ENCODE results near the gene SLC35A5. TPM values are rescaled to one million over a fixed set of nuclear protein-coding genes. Genes with fewer than 3 reads are reported as not detected.

Gene SLC35A5, protein sequence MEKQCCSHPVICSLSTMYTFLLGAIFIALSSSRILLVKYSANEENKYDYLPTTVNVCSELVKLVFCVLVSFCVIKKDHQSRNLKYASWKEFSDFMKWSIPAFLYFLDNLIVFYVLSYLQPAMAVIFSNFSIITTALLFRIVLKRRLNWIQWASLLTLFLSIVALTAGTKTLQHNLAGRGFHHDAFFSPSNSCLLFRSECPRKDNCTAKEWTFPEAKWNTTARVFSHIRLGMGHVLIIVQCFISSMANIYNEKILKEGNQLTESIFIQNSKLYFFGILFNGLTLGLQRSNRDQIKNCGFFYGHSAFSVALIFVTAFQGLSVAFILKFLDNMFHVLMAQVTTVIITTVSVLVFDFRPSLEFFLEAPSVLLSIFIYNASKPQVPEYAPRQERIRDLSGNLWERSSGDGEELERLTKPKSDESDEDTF
- total RNA-seq (22.6 and 35.3 TPM in 2 replicates), polyA plus RNA-seq (44.7 and 70.4 TPM in 2 replicates), polyA minus RNA-seq (ENCODE audit: low replicate concordance) (6.8 and 12.3 TPM in 2 replicates)
- polyA plus RNA-seq (2012): 20.9 and 33.2 TPM in 2 replicates

DNA sequence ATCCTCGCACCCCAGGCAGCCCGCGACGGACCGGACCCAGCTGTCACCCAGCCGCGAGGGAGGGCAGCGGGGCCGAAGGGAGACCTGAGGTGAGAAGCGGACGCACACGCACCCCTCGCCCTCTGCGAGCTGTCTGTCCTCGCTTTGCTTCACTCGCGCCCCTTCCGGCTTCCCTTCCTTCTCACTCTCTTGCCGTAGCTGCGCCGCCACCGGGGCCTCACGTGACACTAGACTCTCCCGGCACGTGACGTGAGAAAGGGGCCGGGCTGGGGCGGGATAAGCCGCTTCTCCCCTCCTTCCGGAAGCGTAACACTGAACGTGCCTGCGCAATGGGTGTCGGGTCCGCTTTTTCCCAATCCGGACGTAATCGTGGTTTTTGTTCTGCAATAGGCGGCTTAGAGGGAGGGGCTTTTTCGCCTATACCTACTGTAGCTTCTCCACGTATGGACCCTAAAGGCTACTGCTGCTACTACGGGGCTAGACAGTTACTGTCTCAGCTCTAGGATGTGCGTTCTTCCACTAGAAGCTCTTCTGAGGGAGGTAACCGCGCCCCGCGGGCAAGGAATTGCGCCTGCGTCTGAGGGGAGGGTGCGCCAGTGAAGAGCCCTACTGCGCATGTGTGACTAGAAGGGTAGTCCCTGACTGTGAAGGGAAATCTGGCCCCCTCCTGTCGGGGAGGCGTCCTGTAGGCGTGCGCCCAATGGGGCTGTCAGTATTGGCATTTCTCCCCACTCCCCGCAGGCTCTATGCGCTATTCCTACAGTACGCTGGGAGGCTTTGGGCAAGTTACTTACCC, at the start of gene SLC35A5, which contains the start of gene ATG3:
TSS of gene SLC35A5 (plus strand) at position 312 of the 796 bp plus-strand sequence. CDS start 1,359 bp downstream, outside the sequence.
TSS of gene ATG3 (minus strand) at position 229 of the 796 bp plus-strand sequence. CDS start 434 bp downstream, outside the sequence.
- H3K36me3 ChIP-seq (ENCODE audit: control insufficient read depth, insufficient read depth, low read length): no peaks in the 10 kb centered on the region
- H3K4me1 ChIP-seq (ENCODE audit: control insufficient read depth, extremely low read depth, insufficient read depth, low read length): peaks cover 9% of the 10 kb centered on the region
- H2AFZ ChIP-seq (ENCODE audit: low read length): peak within 1 kb of the TSS; percentile 89
- H3K4me3 ChIP-seq (replicated peaks in 1 of 4; ENCODE audit: control extremely low read depth in 1 of 4, insufficient read depth in 1 of 4, low read depth in 3 of 4, low read length in 4 of 4): peak within 1 kb of the TSS; percentile 86 to 98 (median 95)
- no peaks in the 10 kb centered on the region for H4K20me1 ChIP-seq (ENCODE audit: control insufficient read depth, extremely low read depth, insufficient read depth, low read length)
- peak within 1 kb of the TSS; percentile 86 for H3K4me2 ChIP-seq (ENCODE audit: extremely low read depth, insufficient read depth, low read length)
- no peaks in the 10 kb centered on the region for H3K27me3 ChIP-seq (ENCODE audit: control insufficient read depth, insufficient read depth, low read length)
- peaks cover 42% of the 10 kb centered on the region for H3K79me2 ChIP-seq (ENCODE audit: control insufficient read depth, insufficient read depth, low read length)
- H3K27ac ChIP-seq (ENCODE audit: insufficient read depth, low read length): peak within 1 kb of the TSS; percentile 94
- no peaks in the 10 kb centered on the region for H3K9me3 ChIP-seq (ENCODE audit: control insufficient read depth, insufficient read depth, low read depth, low read length)
- TF ChIP-seq, protein P1, sequence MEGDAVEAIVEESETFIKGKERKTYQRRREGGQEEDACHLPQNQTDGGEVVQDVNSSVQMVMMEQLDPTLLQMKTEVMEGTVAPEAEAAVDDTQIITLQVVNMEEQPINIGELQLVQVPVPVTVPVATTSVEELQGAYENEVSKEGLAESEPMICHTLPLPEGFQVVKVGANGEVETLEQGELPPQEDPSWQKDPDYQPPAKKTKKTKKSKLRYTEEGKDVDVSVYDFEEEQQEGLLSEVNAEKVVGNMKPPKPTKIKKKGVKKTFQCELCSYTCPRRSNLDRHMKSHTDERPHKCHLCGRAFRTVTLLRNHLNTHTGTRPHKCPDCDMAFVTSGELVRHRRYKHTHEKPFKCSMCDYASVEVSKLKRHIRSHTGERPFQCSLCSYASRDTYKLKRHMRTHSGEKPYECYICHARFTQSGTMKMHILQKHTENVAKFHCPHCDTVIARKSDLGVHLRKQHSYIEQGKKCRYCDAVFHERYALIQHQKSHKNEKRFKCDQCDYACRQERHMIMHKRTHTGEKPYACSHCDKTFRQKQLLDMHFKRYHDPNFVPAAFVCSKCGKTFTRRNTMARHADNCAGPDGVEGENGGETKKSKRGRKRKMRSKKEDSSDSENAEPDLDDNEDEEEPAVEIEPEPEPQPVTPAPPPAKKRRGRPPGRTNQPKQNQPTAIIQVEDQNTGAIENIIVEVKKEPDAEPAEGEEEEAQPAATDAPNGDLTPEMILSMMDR (conservative IDR thresholded peaks at IDR 0.05 in 1 of 2, IDR thresholded peaks at IDR 0.05 in 1 of 2; ENCODE audit: low read depth in 1 of 2, low read length in 2 of 2): no peak
- TF ChIP-seq EZH2 (IDR thresholded peaks at IDR 0.05; ENCODE audit: low read length, missing control alignments): no peak
- DNase-seq (ENCODE audit: low read depth in 2 of 2): peak; percentile 98 to 99
- H3K9ac ChIP-seq (ENCODE audit: insufficient read depth, low read length): peak within 1 kb of the TSS; percentile 81

DNA sequence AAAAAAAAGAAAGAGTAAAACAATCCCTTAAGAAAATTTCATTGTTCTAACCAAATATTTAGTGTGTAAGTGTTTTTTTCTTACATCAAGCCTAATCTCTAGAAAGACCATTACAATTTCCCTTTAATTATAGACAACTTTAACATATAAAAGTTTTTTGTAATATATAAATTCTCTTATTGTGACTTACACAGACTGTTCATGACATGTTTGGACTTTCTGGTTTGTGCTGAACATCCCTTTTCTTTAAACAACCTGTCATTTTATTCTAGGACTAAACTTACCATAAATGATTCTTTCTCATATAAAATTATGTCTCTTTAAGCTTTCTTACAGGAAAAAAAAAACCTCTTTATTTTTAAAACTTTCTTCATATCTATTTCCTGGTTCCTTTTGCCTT, 49.5 kb upstream of the SLC35A5 start:
- H3K9me3 ChIP-seq (ENCODE audit: control insufficient read depth, insufficient read depth, low read depth, low read length): no peaks in the 10 kb centered on the region
- H2AFZ ChIP-seq (ENCODE audit: low read length): no peak overlapping the region
- H3K27ac ChIP-seq (ENCODE audit: insufficient read depth, low read length): no peak overlapping the region
- H3K36me3 ChIP-seq (ENCODE audit: control insufficient read depth, insufficient read depth, low read length): no peaks in the 10 kb centered on the region
- no peak overlapping the region for H3K4me3 ChIP-seq (replicated peaks in 1 of 4; ENCODE audit: control extremely low read depth in 1 of 4, insufficient read depth in 1 of 4, low read depth in 3 of 4, low read length in 4 of 4)
- TF ChIP-seq EZH2 (IDR thresholded peaks at IDR 0.05; ENCODE audit: low read length, missing control alignments): no peak
- TF ChIP-seq, protein P1 (conservative IDR thresholded peaks at IDR 0.05 in 1 of 2, IDR thresholded peaks at IDR 0.05 in 1 of 2; ENCODE audit: low read depth in 1 of 2, low read length in 2 of 2): no peak
- no peaks in the 10 kb centered on the region for H3K4me1 ChIP-seq (ENCODE audit: control insufficient read depth, extremely low read depth, insufficient read depth, low read length)
- peaks cover 3% of the 10 kb centered on the region for H3K27me3 ChIP-seq (ENCODE audit: control insufficient read depth, insufficient read depth, low read length)
- no peak overlapping the region for H3K4me2 ChIP-seq (ENCODE audit: extremely low read depth, insufficient read depth, low read length)
- no peak overlapping the region for H3K9ac ChIP-seq (ENCODE audit: insufficient read depth, low read length)
- no peaks in the 10 kb centered on the region for H3K79me2 ChIP-seq (ENCODE audit: control insufficient read depth, insufficient read depth, low read length)
- no peaks in the 10 kb centered on the region for H4K20me1 ChIP-seq (ENCODE audit: control insufficient read depth, extremely low read depth, insufficient read depth, low read length)
- DNase-seq (ENCODE audit: low read depth in 2 of 2): no peak

Data from fibroblast of lung (primary cell).